ENCODE results near the gene C4A. TPM values are rescaled to one million over a fixed set of nuclear protein-coding genes. Genes with fewer than 3 reads are reported as not detected.
"Not testable (repeated sequence)": the region's sequence is repeated elsewhere in the genome, so short reads cannot be mapped to it uniquely, and the experiment has no call there.

The C4A gene
- total RNA-seq, 1 experiment from 2014 or later: 0.35 TPM

GRCh38 chr6:32041385-32041784 lies 59.5 kb downstream of the C4A start:
- not testable (repeated sequence) for H3K36me3 ChIP-seq (replicated peaks; ENCODE audit: control insufficient read depth, insufficient read depth, low read length); H3K4me3 ChIP-seq (ENCODE audit: insufficient read depth, low read depth, low read length); DNase-seq; H3K27me3 ChIP-seq (ENCODE audit: control insufficient read depth, insufficient read depth, low read length)

- not testable (repeated sequence) for H3K4me3 ChIP-seq (ENCODE audit: insufficient read depth, low read depth, low read length); H3K27me3 ChIP-seq (ENCODE audit: control insufficient read depth, insufficient read depth, low read length); H3K36me3 ChIP-seq (replicated peaks; ENCODE audit: control insufficient read depth, insufficient read depth, low read length); DNase-seq
These were observed 60.4 kb downstream of the C4A start for GRCh38 chr6:32042276-32042675.

- DNase-seq; H3K27me3 ChIP-seq (ENCODE audit: control insufficient read depth, insufficient read depth, low read length); H3K36me3 ChIP-seq (replicated peaks; ENCODE audit: control insufficient read depth, insufficient read depth, low read length); H3K4me3 ChIP-seq (ENCODE audit: insufficient read depth, low read depth, low read length): not testable (repeated sequence)
These were observed 61.9 kb downstream of the C4A start for GRCh38 chr6:32043589-32044380.

GRCh38 chr6:32044916-32045315 lies 63.1 kb downstream of the C4A start:
- not testable (repeated sequence) for DNase-seq; H3K36me3 ChIP-seq (replicated peaks; ENCODE audit: control insufficient read depth, insufficient read depth, low read length)

GRCh38 chr6:32045811-32046449 lies 64.1 kb downstream of the C4A start:
- no peak for DNase-seq
- Histone ChIP-seq H3K4me3 (ENCODE audit: insufficient read depth, low read depth, low read length) (no peak overlapping the region), H3K36me3 (replicated peaks; ENCODE audit: control insufficient read depth, insufficient read depth, low read length) (no peaks in the 10 kb centered on the region), H3K27me3 (ENCODE audit: control insufficient read depth, insufficient read depth, low read length) (no peaks in the 10 kb centered on the region)

More at GRCh38 chr6:32044916-32045315, 63.1 kb downstream of the C4A start:
- not testable (repeated sequence) for H3K27me3 ChIP-seq (ENCODE audit: control insufficient read depth, insufficient read depth, low read length); H3K4me3 ChIP-seq (ENCODE audit: insufficient read depth, low read depth, low read length)

- Histone ChIP-seq H3K36me3 (replicated peaks; ENCODE audit: control insufficient read depth, insufficient read depth, low read length) (no peaks in the 10 kb centered on the region), H3K27me3 (ENCODE audit: control insufficient read depth, insufficient read depth, low read length) (no peaks in the 10 kb centered on the region), H3K4me3 (ENCODE audit: insufficient read depth, low read depth, low read length) (no peak overlapping the region)
- peak; percentile 79 for DNase-seq
These were observed 64.7 kb downstream of the C4A start for GRCh38 chr6:32046450-32047083.

- no peaks in the 10 kb centered on the region for H3K36me3 ChIP-seq (replicated peaks; ENCODE audit: control insufficient read depth, insufficient read depth, low read length)
- H3K27me3 ChIP-seq (ENCODE audit: control insufficient read depth, insufficient read depth, low read length): no peaks in the 10 kb centered on the region
- H3K4me3 ChIP-seq (ENCODE audit: insufficient read depth, low read depth, low read length): no peak overlapping the region
- no peak for DNase-seq
These were observed 65.2 kb downstream of the C4A start for GRCh38 chr6:32047084-32047478.

GRCh38 chr6:32047539-32047854 lies 65.6 kb downstream of the C4A start:
- Histone ChIP-seq H3K36me3 (replicated peaks; ENCODE audit: control insufficient read depth, insufficient read depth, low read length) (no peaks in the 10 kb centered on the region), H3K4me3 (ENCODE audit: insufficient read depth, low read depth, low read length) (no peak overlapping the region), H3K27me3 (ENCODE audit: control insufficient read depth, insufficient read depth, low read length) (no peaks in the 10 kb centered on the region)
- DNase-seq: no peak

- no peaks in the 10 kb centered on the region for H3K27me3 ChIP-seq (ENCODE audit: control insufficient read depth, insufficient read depth, low read length)
- H3K4me3 ChIP-seq (ENCODE audit: insufficient read depth, low read depth, low read length): no peak overlapping the region
- H3K36me3 ChIP-seq (replicated peaks; ENCODE audit: control insufficient read depth, insufficient read depth, low read length): no peaks in the 10 kb centered on the region
- DNase-seq: peak; percentile 95
These were observed 66.3 kb downstream of the C4A start for GRCh38 chr6:32047855-32048766.

- H3K27me3 ChIP-seq (ENCODE audit: control insufficient read depth, insufficient read depth, low read length); DNase-seq; H3K4me3 ChIP-seq (ENCODE audit: insufficient read depth, low read depth, low read length); H3K36me3 ChIP-seq (replicated peaks; ENCODE audit: control insufficient read depth, insufficient read depth, low read length): not testable (repeated sequence)
These were observed 67.3 kb downstream of the C4A start for GRCh38 chr6:32049149-32049548.

- not testable (repeated sequence) for H3K4me3 ChIP-seq (ENCODE audit: insufficient read depth, low read depth, low read length); H3K36me3 ChIP-seq (replicated peaks; ENCODE audit: control insufficient read depth, insufficient read depth, low read length); H3K27me3 ChIP-seq (ENCODE audit: control insufficient read depth, insufficient read depth, low read length); DNase-seq
These were observed 67.9 kb downstream of the C4A start for GRCh38 chr6:32049736-32050135.

GRCh38 chr6:32050562-32050961 lies 68.7 kb downstream of the C4A start:
- DNase-seq: no peak
- H3K4me3 ChIP-seq (ENCODE audit: insufficient read depth, low read depth, low read length): no peak overlapping the region
- H3K27me3 ChIP-seq (ENCODE audit: control insufficient read depth, insufficient read depth, low read length): no peaks in the 10 kb centered on the region
- no peaks in the 10 kb centered on the region for H3K36me3 ChIP-seq (replicated peaks; ENCODE audit: control insufficient read depth, insufficient read depth, low read length)
